Measurements from ENCODE around the gene PLA2G2E.
"Not testable (repeated sequence)": the region's sequence is repeated elsewhere in the genome, so short reads cannot be mapped to it uniquely, and the experiment has no call there.

Gene PLA2G2E

DNA sequence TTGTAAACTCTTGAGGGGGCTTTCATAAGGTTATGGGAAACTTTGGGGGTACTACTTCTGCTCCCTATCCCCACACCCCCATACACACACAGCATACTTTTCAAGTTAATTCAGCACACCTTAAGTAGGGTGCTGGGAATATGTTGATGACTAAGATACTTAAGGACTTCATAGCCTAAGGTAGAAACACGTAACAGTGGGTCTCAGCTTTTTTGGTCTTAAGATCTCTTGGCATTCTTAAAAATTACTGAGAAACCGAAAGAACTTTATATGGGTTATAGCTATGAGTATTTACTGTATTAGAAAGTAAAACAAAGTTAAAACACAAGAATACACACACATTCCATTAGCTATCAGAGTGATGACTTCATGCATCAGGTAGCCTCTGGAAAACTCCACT lies 39.1 kb downstream of the PLA2G2E start:
- DNase-seq (ENCODE audit: low spot score) = no peak

DNA sequence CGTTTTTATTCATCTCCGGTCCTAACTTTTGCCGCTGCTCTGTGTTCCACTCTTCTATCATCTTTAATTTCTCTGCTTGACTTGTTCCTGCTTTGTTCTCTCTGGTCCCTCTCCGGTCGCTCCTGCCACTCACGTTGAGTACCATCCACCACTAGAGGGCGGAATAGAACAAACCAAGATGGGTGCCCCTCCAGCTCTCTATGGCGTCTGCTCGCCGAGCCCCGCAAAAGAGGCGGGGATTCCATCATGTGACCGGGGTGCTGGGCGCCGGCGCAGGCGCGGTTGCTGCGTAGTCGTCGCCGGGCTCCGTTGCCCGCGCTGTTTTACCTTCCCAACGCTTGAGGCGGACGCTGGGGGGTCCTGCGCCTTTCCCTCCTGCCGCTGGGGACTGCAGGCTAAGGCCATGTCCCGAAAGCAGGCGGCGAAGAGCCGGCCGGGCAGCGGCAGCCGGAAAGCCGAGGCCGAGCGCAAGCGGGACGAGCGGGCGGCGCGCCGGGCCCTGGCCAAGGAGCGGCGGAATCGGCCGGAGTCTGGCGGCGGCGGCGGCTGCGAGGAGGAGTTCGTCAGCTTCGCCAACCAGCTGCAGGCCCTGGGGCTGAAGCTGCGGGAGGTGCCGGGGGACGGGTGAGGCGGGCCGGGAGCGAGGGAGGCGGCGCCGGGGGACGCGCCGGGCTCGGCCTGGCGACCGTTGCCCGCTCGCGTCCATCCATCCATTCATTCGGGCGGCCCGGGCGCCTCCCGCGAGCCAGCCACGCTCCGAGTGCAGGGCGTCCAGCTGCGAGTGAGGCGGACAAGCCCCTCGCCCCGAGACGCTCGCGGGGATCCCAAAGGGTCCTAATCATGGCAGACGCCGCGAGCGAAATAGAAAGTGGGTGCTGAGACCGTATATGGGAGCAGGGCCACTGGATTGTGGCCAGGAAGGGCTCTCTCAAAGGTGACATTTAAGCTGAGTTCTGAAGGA lies 41.0 kb downstream of the PLA2G2E start, which contains the start of gene OTUD3:
TSS of gene OTUD3 (plus strand) at position 285 of the 961 bp plus-strand sequence. CDS start at position 404, 119 bp downstream.
- DNase-seq (ENCODE audit: low spot score) = peak; percentile 98

DNA sequence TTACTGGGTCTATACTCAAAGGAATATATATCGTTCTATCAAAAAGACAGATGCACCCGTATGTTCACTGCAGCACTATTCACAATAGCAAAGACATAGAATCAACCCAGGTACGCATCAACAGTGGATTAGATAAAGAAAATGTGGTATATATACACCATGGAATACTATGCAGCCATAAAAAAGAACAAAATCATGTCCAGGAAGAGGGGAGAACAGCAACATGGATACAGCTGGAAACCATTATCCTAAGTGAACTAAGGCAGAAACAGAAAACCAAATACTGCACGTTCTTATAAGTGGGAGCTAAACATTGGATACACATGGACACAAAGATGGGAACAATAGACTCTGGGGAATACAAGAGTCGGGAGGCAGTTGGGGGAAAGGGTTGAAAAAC lies 42.6 kb downstream of the PLA2G2E start:
- DNase-seq (ENCODE audit: low spot score) = not testable (repeated sequence)

DNA sequence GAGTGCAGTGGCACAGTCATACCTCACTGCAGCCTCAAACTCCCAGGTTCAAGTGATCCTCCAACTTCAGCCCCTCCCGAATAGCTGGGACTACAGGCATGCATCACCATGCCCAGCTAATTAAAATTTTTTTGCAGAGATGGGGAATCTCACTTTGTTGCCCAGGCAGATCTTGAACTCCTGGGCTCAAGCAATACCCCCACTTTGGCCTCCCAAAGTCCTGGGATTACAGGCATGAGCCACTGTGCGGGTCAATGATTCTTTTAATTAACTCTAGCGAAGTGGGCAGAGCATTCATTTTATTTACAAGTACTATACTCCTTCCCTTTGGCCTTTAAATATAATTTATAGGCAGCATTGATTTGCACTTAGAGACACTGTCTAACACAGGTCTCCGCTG lies 43.8 kb downstream of the PLA2G2E start:
- DNase-seq (ENCODE audit: low spot score) = no peak

DNA sequence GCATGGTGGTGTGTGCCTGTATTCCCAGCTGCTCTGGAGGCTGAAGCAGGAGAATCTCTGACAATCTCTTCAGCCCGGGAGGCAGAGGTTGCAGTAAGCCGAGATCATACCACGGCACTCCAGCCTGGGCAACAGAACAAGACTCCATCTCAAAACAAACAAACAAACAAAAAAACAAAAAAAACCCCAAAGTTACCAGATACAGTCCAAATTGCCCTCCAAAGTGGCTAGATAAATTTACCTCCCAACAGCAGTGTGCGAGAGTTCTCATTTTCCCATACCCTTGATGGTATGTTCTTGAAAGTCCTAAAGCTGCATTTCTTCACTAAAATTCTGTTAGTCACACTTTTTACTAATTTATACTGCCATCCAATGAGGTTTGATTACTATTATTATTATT lies 44.2 kb downstream of the PLA2G2E start:
- no peak for DNase-seq (ENCODE audit: low spot score)

DNA sequence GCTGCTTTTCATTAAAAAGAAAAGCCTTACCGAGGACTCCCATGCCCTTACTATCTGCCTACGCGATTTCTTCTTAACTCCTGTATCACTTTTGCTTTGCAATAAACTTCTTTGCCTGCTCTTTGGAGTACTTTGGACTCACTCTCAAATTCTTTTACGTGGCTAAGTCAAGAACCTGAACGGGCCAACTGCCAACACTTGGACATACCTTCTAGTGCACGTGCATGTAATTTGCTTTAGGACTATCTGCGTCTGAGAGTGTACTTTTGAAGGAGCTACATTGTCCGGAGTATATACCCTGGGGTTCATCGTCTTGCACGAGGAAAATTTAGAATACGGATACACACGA lies 44.8 kb downstream of the PLA2G2E start:
- no peak for DNase-seq (ENCODE audit: low spot score)

DNA sequence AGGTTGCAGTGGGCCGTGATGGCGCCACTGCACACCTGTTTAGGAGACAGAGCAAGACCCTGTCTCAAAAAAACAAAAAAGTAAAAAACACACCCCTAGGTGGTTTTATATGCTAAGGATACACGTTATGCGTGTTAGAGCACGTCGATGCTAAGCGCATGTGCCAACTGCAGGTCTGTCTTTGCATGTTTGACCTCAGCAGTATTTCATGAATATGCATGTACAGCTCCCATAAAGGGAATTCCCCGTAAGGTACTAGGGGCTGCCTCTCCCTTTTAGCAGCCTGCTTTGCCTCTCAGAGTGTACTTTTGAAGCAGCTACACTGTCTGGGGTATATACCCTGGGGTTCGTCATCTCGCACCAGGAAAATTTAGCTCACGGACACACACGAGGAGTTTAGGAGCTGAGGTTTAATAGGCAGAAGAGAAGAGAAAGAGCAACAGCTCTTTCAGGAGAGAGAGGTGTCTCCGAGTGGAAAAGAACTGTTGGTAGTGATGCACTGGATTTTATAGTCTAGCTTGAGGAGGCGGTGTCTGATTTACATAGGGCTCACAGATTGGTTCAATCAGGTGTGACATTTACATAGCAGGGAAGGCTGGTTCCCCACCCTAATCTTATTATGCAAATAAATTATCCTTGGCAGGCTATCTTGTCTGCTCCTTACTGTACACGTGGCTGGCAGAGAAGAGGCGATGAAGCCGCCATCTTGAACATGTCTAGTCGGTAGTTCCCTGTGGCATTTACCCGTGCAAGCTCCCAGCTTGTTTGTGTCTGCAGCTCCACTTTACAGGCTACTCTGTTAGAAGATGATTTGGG lies 45.4 kb downstream of the PLA2G2E start:
- no peak for DNase-seq (ENCODE audit: low spot score)

DNA sequence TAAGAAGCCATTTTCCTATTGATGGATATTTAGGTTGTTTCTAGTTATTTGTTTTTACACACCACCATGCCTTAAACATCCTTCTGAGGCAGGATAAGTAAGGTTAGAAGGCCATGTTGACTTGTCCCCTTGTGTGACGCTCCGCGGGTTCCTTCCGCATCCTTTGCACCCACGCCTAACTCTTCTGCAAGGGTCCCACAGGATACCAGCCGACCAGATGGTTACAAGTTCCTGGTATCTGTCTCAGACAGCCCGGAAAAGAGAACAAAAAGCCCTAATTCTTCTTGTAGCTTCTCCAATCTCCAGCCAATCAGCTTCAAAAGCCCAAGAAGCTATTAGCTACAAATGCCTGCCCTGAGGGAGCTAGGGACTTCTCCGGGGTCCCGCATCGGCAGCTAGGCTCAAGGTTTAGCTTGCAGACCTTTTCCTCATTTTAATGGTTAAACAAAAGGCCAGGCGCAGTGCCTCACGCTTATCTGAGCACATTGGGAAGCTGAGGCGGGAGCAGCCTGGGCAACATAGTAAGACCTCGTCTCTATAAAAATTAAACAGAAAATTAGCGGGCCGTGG lies 46.2 kb downstream of the PLA2G2E start:
- no peak for DNase-seq (ENCODE audit: low spot score)

DNA sequence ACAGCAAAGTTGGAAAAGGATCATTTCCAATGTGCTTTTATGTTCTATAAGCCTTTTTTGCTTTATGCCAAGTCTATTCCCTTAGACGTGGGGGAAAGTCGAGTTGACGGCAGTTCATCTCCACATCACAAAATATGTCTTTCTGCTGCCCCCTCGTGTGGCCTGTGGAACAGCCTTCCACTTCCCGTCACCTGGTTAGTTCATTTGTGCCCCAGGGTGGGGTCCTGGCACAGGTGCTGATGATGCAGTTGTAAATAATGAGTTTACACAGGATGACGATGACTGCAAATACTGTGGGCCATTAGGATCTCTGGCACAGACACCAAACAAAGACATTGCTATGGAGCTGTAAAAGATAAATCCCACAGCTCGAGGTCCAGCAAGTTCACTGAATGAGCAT lies 51.2 kb downstream of the PLA2G2E start:
- no peak for DNase-seq (ENCODE audit: low spot score)
